Measurements from ENCODE around the gene ASIC4. TPM values are rescaled to one million over a fixed set of nuclear protein-coding genes. Genes with fewer than 3 reads are reported as not detected.

The ASIC4 gene
- total and polyA plus RNA-seq, 12 donors = 0.15 to 16.3 (median 1.1) TPM; not detected in 4

DNA sequence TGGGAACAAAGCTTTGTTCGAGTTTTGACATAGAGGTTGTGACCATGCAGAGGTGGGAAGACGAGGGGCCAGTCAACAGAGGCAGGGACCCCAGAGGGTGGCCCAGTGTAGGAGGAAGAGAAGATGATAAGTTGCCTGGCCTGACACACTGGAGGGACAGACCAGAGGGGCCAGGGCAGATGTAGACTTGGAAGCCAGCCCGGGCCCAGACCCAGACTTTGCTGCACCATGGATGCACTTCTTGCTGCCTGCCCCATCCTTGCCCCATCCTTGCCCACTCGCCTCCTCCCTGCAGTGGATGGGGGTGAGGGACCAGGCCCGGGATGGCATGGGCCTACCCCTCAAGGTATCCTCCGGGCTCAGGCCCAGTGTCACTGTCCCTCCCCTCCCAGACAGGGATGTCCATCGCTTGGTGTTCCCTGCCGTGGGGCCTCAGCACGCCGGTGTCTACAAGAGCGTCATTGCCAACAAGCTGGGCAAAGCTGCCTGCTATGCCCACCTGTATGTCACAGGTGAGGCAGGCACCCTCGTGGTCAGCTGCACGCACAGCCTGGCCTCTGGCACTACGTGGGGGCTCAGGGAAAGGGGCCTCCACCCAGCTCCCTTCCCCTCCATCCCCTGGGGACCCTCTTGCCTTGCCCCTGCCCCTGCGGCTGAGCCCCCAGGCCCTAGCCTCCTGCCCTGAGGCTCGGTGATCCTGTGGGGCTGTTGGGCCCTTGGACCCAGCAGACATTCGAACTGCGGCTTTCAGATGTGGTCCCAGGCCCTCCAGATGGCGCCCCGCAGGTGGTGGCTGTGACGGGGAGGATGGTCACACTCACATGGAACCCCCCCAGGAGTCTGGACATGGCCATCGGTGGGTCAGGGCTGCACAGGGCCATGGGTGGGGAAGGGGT is 42.6 kb upstream of the ASIC4 start:
- Histone ChIP-seq H3K36me3 (replicated peaks in 1 of 2) (no peaks in the 10 kb centered on the region), H3K27ac (no peak overlapping the region), H3K4me1 (replicated peaks in 1 of 2) (no peaks in the 10 kb centered on the region), H3K4me3 (no peak overlapping the region), H3K9me3 (replicated peaks in 1 of 3) (no peaks in the 10 kb centered on the region), H3K27me3 (no peaks in the 10 kb centered on the region)
- TF ChIP-seq POLR2A (IDR thresholded peaks at IDR 0.05) = no peak
- TF ChIP-seq, protein P1, sequence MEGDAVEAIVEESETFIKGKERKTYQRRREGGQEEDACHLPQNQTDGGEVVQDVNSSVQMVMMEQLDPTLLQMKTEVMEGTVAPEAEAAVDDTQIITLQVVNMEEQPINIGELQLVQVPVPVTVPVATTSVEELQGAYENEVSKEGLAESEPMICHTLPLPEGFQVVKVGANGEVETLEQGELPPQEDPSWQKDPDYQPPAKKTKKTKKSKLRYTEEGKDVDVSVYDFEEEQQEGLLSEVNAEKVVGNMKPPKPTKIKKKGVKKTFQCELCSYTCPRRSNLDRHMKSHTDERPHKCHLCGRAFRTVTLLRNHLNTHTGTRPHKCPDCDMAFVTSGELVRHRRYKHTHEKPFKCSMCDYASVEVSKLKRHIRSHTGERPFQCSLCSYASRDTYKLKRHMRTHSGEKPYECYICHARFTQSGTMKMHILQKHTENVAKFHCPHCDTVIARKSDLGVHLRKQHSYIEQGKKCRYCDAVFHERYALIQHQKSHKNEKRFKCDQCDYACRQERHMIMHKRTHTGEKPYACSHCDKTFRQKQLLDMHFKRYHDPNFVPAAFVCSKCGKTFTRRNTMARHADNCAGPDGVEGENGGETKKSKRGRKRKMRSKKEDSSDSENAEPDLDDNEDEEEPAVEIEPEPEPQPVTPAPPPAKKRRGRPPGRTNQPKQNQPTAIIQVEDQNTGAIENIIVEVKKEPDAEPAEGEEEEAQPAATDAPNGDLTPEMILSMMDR (IDR thresholded peaks at IDR 0.05) = no peak
- DNase-seq = no peak
- WGBS, 4 donors = 71 to 92% (median 89%) methylated on average over 8 to 22 of the region's 22 CpGs
- intact Hi-C loops (cut with DNase I) = loop anchor here (2.0 to 10.0 kb wide), 2 partner anchors 61 to 67 kb away; no protein-coding TSS in a partner anchor

DNA sequence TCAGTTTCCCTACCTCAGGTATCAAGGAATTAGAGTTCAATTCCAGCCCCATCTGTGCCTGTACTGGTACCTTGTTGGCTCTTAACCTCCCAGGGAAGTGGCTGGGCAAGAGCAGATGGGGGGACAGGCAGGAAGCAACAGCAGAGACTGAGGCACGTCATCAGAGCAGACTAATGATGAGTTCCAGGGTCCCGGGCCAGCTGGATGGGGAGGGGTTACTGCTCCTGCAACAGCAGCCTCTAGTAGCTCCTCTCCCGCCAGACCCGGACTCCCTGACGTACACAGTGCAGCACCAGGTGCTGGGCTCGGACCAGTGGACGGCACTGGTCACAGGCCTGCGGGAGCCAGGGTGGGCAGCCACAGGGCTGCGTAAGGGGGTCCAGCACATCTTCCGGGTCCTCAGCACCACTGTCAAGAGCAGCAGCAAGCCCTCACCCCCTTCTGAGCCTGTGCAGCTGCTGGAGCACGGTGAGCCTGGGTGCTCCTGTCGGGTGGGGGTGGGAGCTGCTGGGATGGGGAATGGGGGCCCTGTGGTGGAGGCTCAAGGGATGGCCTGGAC is 41.6 kb upstream of the ASIC4 start:
- TF ChIP-seq POLR2A (IDR thresholded peaks at IDR 0.05) = no peak
- TF ChIP-seq, protein P1 (IDR thresholded peaks at IDR 0.05) = no peak
- 83 to 93% (median 88%) methylated on average over 3 to 12 of the region's 12 CpGs for WGBS, 4 donors
- Histone ChIP-seq H3K27ac (no peak overlapping the region), H3K27me3 (no peaks in the 10 kb centered on the region), H3K4me1 (replicated peaks in 1 of 2) (no peaks in the 10 kb centered on the region), H3K4me3 (no peak overlapping the region), H3K36me3 (replicated peaks in 1 of 2) (no peaks in the 10 kb centered on the region), H3K9me3 (replicated peaks in 1 of 3) (no peaks in the 10 kb centered on the region)
- intact Hi-C loops (cut with DNase I) = loop anchor here (2.0 to 10.0 kb wide), 2 partner anchors 60 to 68 kb away; no protein-coding TSS in a partner anchor
- DNase-seq = no peak

DNA sequence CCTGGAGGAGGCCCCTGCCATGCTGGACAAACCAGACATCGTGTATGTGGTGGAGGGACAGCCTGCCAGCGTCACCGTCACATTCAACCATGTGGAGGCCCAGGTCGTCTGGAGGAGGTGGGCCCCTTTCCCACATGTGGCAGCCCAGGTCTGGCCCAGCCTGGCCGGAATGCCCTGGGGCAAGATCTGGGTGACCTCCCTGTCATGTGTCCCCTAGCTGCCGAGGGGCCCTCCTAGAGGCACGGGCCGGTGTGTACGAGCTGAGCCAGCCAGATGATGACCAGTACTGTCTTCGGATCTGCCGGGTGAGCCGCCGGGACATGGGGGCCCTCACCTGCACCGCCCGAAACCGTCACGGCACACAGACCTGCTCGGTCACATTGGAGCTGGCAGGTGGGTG is 40.8 kb upstream of the ASIC4 start:
- intact Hi-C loops (cut with DNase I) = loop anchor here (2.0 to 10.0 kb wide), 2 partner anchors 59 to 69 kb away; no protein-coding TSS in a partner anchor
- no peak for DNase-seq
- no peak for TF ChIP-seq POLR2A (IDR thresholded peaks at IDR 0.05)
- TF ChIP-seq, protein P1 (IDR thresholded peaks at IDR 0.05) = no peak
- no peaks in the 10 kb centered on the region for H3K27me3 ChIP-seq
- H3K4me3 ChIP-seq = no peak overlapping the region
- no peaks in the 10 kb centered on the region for H3K36me3 ChIP-seq (replicated peaks in 1 of 2)
- H3K9me3 ChIP-seq (replicated peaks in 1 of 3) = no peaks in the 10 kb centered on the region
- H3K4me1 ChIP-seq (replicated peaks in 1 of 2) = no peaks in the 10 kb centered on the region
- 81 to 92% (median 82%) methylated on average over 10 to 18 of the region's 18 CpGs; no CpG with 5 or more reads in 1 of the 4 donors for WGBS, 4 donors
- no peak overlapping the region for H3K27ac ChIP-seq

DNA sequence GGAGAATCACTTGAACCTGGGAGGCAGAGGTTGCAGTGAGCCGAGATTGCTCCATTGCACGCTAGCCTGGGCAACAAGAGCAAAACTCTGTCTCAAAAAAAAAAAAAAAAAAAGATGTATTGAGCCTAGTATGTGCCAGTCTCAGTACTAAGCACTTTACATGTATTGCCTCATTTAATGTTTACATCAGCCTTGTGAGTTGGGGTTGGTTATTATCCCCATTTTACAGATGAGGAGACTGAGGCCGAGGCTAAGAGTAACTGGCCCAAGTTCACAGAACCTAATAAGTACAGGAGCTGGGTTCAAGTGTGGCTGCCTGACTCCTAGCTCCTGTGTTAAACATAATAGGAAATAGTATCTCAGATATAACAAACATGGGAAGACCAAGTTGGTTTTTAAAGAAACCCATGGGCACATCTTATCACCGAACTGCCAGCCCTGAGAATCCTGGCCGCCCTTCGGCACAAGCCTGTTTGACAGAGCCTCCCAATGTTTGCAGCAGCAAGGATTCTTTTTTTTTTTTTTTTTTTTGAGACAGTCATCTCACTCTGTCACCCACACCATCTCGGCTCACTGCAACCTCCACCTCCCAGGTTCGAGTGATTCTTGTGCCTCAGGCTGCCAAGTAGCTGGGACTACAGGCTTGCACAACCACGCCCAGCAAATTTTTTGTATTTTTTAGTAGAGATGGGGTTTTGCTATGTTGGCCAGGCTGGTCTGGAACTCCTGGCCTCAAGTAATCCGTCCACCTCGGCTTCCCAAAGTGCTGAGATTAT is 39.8 kb upstream of the ASIC4 start:
- H3K27ac ChIP-seq = no peak overlapping the region
- H3K9me3 ChIP-seq (replicated peaks in 1 of 3) = no peaks in the 10 kb centered on the region
- H3K36me3 ChIP-seq (replicated peaks in 1 of 2) = no peaks in the 10 kb centered on the region
- no peaks in the 10 kb centered on the region for H3K4me1 ChIP-seq (replicated peaks in 1 of 2)
- H3K27me3 ChIP-seq = no peaks in the 10 kb centered on the region
- intact Hi-C loops (cut with DNase I) = loop anchor here (5.0 to 10.0 kb wide), 2 partner anchors 53 to 70 kb away; no protein-coding TSS in a partner anchor
- TF ChIP-seq, protein P1 (IDR thresholded peaks at IDR 0.05) = no peak
- no peak for TF ChIP-seq POLR2A (IDR thresholded peaks at IDR 0.05)
- H3K4me3 ChIP-seq = no peak overlapping the region
- 72 to 80% (median 76%) methylated on average over 11 of the region's 11 CpGs for WGBS, 4 donors
- no peak for DNase-seq

Measured in adrenal gland (tissue), 12 donors.